CD14-positive monocyte (primary cell): ENCODE results near the gene LKAAEAR1. TPM values are rescaled to one million over a fixed set of nuclear protein-coding genes. Genes with fewer than 3 reads are reported as not detected.

Experiments used
- DNase-seq, 3 donors: peaks; one replicate each; pipeline ENCODE4 v3.0.0-alpha.2; 2011 to 2022
- H2AFZ ChIP-seq: 2 replicates; pipeline ENCODE4 v1.6.0; 2012; ENCODE audit warnings: mild to moderate bottlenecking, low read depth, low read length, inconsistent platforms; ENCODE audit not compliant: insufficient read depth, poor library complexity, severe bottlenecking
- H3K27ac ChIP-seq, 2 donors: 1 replicate in 1 of 2; 2 replicates in 1 of 2; pipeline ENCODE4 v1.5.1; 2012 to 2013; ENCODE audit warnings: low read length in 2 of 2, control low read depth in 1 of 2, inconsistent platforms in 1 of 2, low read depth in 1 of 2, mild to moderate bottlenecking in 1 of 2
- H3K27me3 ChIP-seq, 2 donors: one replicate each; pipeline versions ENCODE4 v1.6.0 to v1.6.1; 2011 to 2013; ENCODE audit warnings: low read length in 2 of 2; ENCODE audit not compliant: control insufficient read depth in 2 of 2, insufficient read depth in 2 of 2
- H3K36me3 ChIP-seq, 2 donors: replicated peaks in 1 of 2; 1 replicate in 1 of 2; 2 replicates in 1 of 2; pipeline versions ENCODE4 v1.5.1 to v1.6.1; 2012 to 2013; ENCODE audit warnings: low read length in 2 of 2, control low read depth in 1 of 2, inconsistent platforms in 1 of 2, mild to moderate bottlenecking in 1 of 2; ENCODE audit not compliant: insufficient read depth in 2 of 2, control insufficient read depth in 1 of 2
- H3K4me1 ChIP-seq, 2 donors: 1 replicate in 1 of 2; 2 replicates in 1 of 2; pipeline versions ENCODE4 v1.5.1 to v1.6.1; 2012 to 2013; ENCODE audit warnings: low read length in 2 of 2, control low read depth in 1 of 2, inconsistent platforms in 1 of 2, mild to moderate bottlenecking in 1 of 2, moderate library complexity in 1 of 2; ENCODE audit not compliant: insufficient read depth in 2 of 2, control insufficient read depth in 1 of 2
- H3K4me2 ChIP-seq: replicated peaks from 2 replicates; pipeline ENCODE3; 2012; ENCODE audit warnings: low read length, moderate library complexity, mild to moderate bottlenecking; ENCODE audit not compliant: poor library complexity, severe bottlenecking; ENCODE audit errors: extremely low read depth
- H3K4me3 ChIP-seq, 3 experiments: fragments of 200-600 bp in 1 of 3; sonication (generic) in 1 of 3; replicated peaks in 1 of 3; 1 replicate in 2 of 3; 2 replicates in 1 of 3; pipeline ENCODE4 v1.5.1; 2011 to 2013; ENCODE audit warnings: low read length in 3 of 3, mild to moderate bottlenecking in 3 of 3, control low read depth in 2 of 3, low read depth in 2 of 3, inconsistent platforms in 1 of 3, moderate library complexity in 1 of 3
- H3K79me2 ChIP-seq: 2 replicates; pipeline ENCODE4 v1.6.0; 2012; ENCODE audit warnings: mild to moderate bottlenecking, control low read depth, inconsistent platforms, low read length, moderate library complexity; ENCODE audit not compliant: insufficient read depth
- H3K9ac ChIP-seq: 2 replicates; pipeline ENCODE4 v1.6.0; 2017; ENCODE audit warnings: low read length, mild to moderate bottlenecking; ENCODE audit not compliant: insufficient read depth, poor library complexity, severe bottlenecking
- H3K9me3 ChIP-seq, 2 donors: replicated peaks in 1 of 2; 1 replicate in 1 of 2; 2 replicates in 1 of 2; pipeline versions ENCODE4 v1.5.1 to v1.6.1; 2012 to 2013; ENCODE audit warnings: low read length in 2 of 2, control low read depth in 1 of 2; ENCODE audit not compliant: control insufficient read depth in 1 of 2, insufficient read depth in 1 of 2
- H4K20me1 ChIP-seq: 2 replicates; pipeline ENCODE4 v1.6.0; 2012; ENCODE audit warnings: mild to moderate bottlenecking, low read length, control low read depth, moderate library complexity; ENCODE audit not compliant: insufficient read depth
- H3K27ac Mint-ChIP-seq, 7 donors: one replicate each; pipeline ENCODE4 v1.8.0; 2020; ENCODE audit warnings: mild to moderate bottlenecking in 7 of 7, mixed read lengths in 7 of 7, moderate library complexity in 6 of 7, inconsistent platforms in 2 of 7
- H3K27me3 Mint-ChIP-seq, 3 donors: one replicate each; pipeline ENCODE4 v1.8.0; 2021 to 2022; ENCODE audit warnings: low read depth in 3 of 3, mild to moderate bottlenecking in 3 of 3, mixed read lengths in 3 of 3, moderate library complexity in 3 of 3, inconsistent platforms in 1 of 3
- H3K36me3 Mint-ChIP-seq, 2 donors: one replicate each; pipeline ENCODE4 v1.8.0; 2020; ENCODE audit warnings: mixed read lengths in 2 of 2, inconsistent platforms in 1 of 2, mild to moderate bottlenecking in 1 of 2
- H3K4me1 Mint-ChIP-seq: one replicate; pipeline ENCODE4 v1.8.0; 2020; ENCODE audit warnings: mild to moderate bottlenecking, mixed read lengths
- H3K4me3 Mint-ChIP-seq, 2 donors: one replicate each; pipeline ENCODE4 v1.8.0; 2020; ENCODE audit warnings: mild to moderate bottlenecking in 2 of 2, mixed read lengths in 2 of 2, moderate library complexity in 1 of 2
- H3K9me3 Mint-ChIP-seq, 7 donors: one replicate each; pipeline ENCODE4 v1.8.0; 2020 to 2022; ENCODE audit warnings: mixed read lengths in 7 of 7, mild to moderate bottlenecking in 6 of 7, moderate library complexity in 6 of 7, inconsistent platforms in 2 of 7
- WGBS: methylation state at CpG from one replicate; pipeline ENCODE4 v1.1.5; 2013; ENCODE audit warnings: missing lambda C conversion rate; ENCODE audit not compliant: insufficient coverage; 5-methylcytosine and 5-hydroxymethylcytosine counted together
- intact Hi-C, 2 donors: fragments of 100-400 bp; cut with micrococcal nuclease; formaldehyde crosslinking; loops; one replicate each; pipeline versions ENCODE4 v1.15.0 to v1.15.1; 2023
- polyA plus RNA-seq, 3 donors: library from polyadenylated mRNA; depleted of rRNA in 1 of 3; unstranded in 2 of 3; stranded (reverse) in 1 of 3; fragments of 300-500 nt in 2 of 3; fragments of >200 nt in 1 of 3; fragmentation: Illumina TruSeq in 2 of 3; gene quantifications; 1 replicate in 2 of 3; 2 replicates in 1 of 3; pipeline ENCODE4 v1.2.3, GENCODE V29; 2012 to 2021
- TF ChIP-seq, protein P1 (sequence below): fragments of 200-600 bp; IDR thresholded peaks from one replicate; pipeline ENCODE4 v1.8.0; 2022; ENCODE audit warnings: antibody characterized with exemption, mild to moderate bottlenecking

The LKAAEAR1 gene
- polyA plus RNA-seq, 3 donors = 0.61 to 0.86 (median 0.64) TPM

DNA sequence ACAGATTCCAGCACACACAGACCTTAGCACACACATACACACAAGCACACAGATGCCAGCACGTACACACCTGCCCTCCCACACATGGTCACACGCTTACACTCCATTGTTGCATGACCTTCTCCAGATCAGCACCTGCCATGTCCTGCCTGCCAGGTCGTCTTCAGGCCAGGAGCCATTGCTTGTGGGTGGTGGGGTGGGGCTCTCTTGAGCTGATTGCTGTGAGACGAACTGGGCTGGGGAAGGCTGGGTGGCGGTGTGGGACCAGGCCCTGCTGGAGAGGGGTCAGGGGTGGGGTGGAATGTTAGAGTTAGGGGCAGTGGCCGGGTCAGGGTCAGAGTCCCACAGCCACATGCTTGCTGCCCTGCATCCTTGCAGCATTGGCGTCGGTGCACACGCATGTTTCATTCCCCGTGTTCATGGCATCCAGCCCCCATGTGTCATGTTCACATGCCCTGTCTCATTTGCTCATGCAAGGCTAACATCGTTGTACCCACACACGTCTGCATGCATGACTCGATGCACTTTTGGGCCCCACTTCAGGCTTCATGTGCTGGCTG lies 29.7 kb upstream of the LKAAEAR1 start:
- Histone ChIP-seq H3K4me1 (no peaks in the 10 kb centered on the region), H2AFZ (no peak overlapping the region), H3K4me3 (no peak overlapping the region), H3K9me3 (no peaks in the 10 kb centered on the region), H3K9ac (no peak overlapping the region), H4K20me1 (no peaks in the 10 kb centered on the region), H3K79me2 (no peaks in the 10 kb centered on the region), H3K27ac (no peak overlapping the region), H3K36me3 (no peaks in the 10 kb centered on the region), H3K27me3 (no peaks in the 10 kb centered on the region), H3K4me2 (no peak overlapping the region)
- 93% methylated on average over 12 of the region's 13 CpGs for whole genome bisulfite sequencing
- H3K27ac Mint-ChIP-seq = no peak overlapping the region
- no peak for DNase-seq
- H3K27me3 Mint-ChIP-seq = peaks cover 5 to 9% (median 6%) of the 10 kb centered on the region in 3 donors
- TF ChIP-seq, protein P1, sequence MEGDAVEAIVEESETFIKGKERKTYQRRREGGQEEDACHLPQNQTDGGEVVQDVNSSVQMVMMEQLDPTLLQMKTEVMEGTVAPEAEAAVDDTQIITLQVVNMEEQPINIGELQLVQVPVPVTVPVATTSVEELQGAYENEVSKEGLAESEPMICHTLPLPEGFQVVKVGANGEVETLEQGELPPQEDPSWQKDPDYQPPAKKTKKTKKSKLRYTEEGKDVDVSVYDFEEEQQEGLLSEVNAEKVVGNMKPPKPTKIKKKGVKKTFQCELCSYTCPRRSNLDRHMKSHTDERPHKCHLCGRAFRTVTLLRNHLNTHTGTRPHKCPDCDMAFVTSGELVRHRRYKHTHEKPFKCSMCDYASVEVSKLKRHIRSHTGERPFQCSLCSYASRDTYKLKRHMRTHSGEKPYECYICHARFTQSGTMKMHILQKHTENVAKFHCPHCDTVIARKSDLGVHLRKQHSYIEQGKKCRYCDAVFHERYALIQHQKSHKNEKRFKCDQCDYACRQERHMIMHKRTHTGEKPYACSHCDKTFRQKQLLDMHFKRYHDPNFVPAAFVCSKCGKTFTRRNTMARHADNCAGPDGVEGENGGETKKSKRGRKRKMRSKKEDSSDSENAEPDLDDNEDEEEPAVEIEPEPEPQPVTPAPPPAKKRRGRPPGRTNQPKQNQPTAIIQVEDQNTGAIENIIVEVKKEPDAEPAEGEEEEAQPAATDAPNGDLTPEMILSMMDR = no peak
- no peak overlapping the region for H3K4me3 Mint-ChIP-seq
- no peaks in the 10 kb centered on the region for H3K4me1 Mint-ChIP-seq
- no peaks in the 10 kb centered on the region for H3K36me3 Mint-ChIP-seq
- intact Hi-C loops = no loop called here
- H3K9me3 Mint-ChIP-seq = no peaks in the 10 kb centered on the region

DNA sequence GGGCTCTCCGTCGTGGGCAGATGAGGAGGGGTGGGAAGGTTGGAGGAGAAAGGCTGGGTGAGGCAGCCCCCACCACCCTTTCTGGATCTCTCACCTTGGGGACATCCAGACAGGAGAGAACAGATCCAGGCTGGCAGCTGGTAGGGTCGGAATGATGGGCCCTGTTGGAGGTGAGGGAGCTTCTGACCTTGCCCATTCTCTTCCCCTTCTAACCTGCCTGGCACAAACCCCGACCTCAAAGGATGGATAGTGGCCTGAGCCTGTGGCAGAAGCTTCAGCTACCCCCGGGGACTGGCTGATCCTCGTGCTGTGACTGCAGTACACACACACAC lies 29.2 kb upstream of the LKAAEAR1 start:
- Histone ChIP-seq H3K4me2 (no peak overlapping the region), H4K20me1 (no peaks in the 10 kb centered on the region), H3K36me3 (no peaks in the 10 kb centered on the region), H3K4me1 (peaks cover 0 to under 1% of the 10 kb centered on the region in 2 donors), H3K27me3 (no peaks in the 10 kb centered on the region), H3K4me3 (no peak overlapping the region), H3K9me3 (no peaks in the 10 kb centered on the region), H3K27ac (no peak overlapping the region), H3K9ac (no peak overlapping the region), H3K79me2 (no peaks in the 10 kb centered on the region), H2AFZ (no peak overlapping the region)
- 91% methylated on average over 3 of the region's 6 CpGs for WGBS
- TF ChIP-seq, protein P1 = no peak
- H3K4me1 Mint-ChIP-seq = no peaks in the 10 kb centered on the region
- DNase-seq = no peak
- no peaks in the 10 kb centered on the region for H3K9me3 Mint-ChIP-seq
- H3K27ac Mint-ChIP-seq = no peak overlapping the region
- peaks cover 6 to 13% (median 7%) of the 10 kb centered on the region in 3 donors for H3K27me3 Mint-ChIP-seq
- no peaks in the 10 kb centered on the region for H3K36me3 Mint-ChIP-seq
- no peak overlapping the region for H3K4me3 Mint-ChIP-seq
- intact Hi-C loops = no loop called here
